Caco-2 (cell line): ENCODE measurements around the gene CCDC34. TPM values are rescaled to one million over a fixed set of nuclear protein-coding genes. Genes with fewer than 3 reads are reported as not detected.

ENCODE experiments used
- BruUV-seq: library from RNA; stranded (reverse); fragments of 400-500 nt; replicated peaks from 2 replicates; lab custom pipeline; 2021; lab: Mats Ljungman, UMichigan
- CTCF ChIA-PET: fragments of 300-600 bp; sonication (Branson Sonifier 250); formaldehyde crosslinking; loops from one replicate; lab custom pipeline; 2022; ENCODE audit warnings: antibody characterized with exemption; lab: Charles Lee
- POLR2A ChIA-PET: fragments of 300-600 bp; sonication (Branson Sonifier 250); formaldehyde crosslinking; loops from one replicate; lab custom pipeline; 2022; ENCODE audit warnings: antibody characterized with exemption; lab: Charles Lee
- DNase-seq, 2 experiments: peaks; one replicate each; pipeline versions ENCODE4 v3.0.0 to v3.0.0-alpha.2; 2020 to 2022
- H3K27me3 ChIP-seq: replicated peaks from 2 replicates; pipeline ENCODE4 v1.6.0; 2011; ENCODE audit warnings: low read length; ENCODE audit not compliant: control insufficient read depth, insufficient read depth
- H3K36me3 ChIP-seq: 2 replicates; pipeline ENCODE4 v1.5.1; 2011; ENCODE audit warnings: low read length; ENCODE audit not compliant: control insufficient read depth, insufficient read depth
- H3K4me1 ChIP-seq: fragments of 250-450 bp; sonication (Bioruptor Pico); 2 replicates; pipeline ENCODE4 v1.5.1; 2020; ENCODE audit warnings: mild to moderate bottlenecking
- H3K4me3 ChIP-seq: 2 replicates; pipeline ENCODE4 v1.5.1; 2011; ENCODE audit warnings: low read depth, mild to moderate bottlenecking, control low read depth, low read length
- H3K9me3 ChIP-seq: fragments of 250-450 bp; sonication (Bioruptor Pico); 2 replicates; pipeline ENCODE4 v1.5.1; 2020; ENCODE audit warnings: mild to moderate bottlenecking, moderate library complexity
- H3K27ac Mint-ChIP-seq: one replicate; pipeline ENCODE4 v1.8.0; 2022; ENCODE audit warnings: mixed read lengths; ENCODE audit not compliant: unreplicated experiment
- H3K27me3 Mint-ChIP-seq: one replicate; pipeline ENCODE4 v1.8.0; 2022; ENCODE audit warnings: mixed read lengths; ENCODE audit not compliant: insufficient read depth, unreplicated experiment
- H3K36me3 Mint-ChIP-seq: one replicate; pipeline ENCODE4 v1.8.0; 2022; ENCODE audit warnings: mild to moderate bottlenecking, mixed read lengths; ENCODE audit not compliant: insufficient read depth, unreplicated experiment
- H3K4me1 Mint-ChIP-seq: one replicate; pipeline ENCODE4 v1.8.0; 2022; ENCODE audit warnings: low read depth, mixed read lengths; ENCODE audit not compliant: unreplicated experiment
- H3K4me3 Mint-ChIP-seq: one replicate; pipeline ENCODE4 v1.8.0; 2022; ENCODE audit warnings: mild to moderate bottlenecking, moderate library complexity, mixed read lengths; ENCODE audit not compliant: unreplicated experiment
- H3K9me3 Mint-ChIP-seq: one replicate; pipeline ENCODE4 v1.8.0; 2022; ENCODE audit warnings: mixed read lengths; ENCODE audit not compliant: unreplicated experiment
- intact Hi-C: fragments of 100-400 bp; cut with micrococcal nuclease; formaldehyde crosslinking; loops from one replicate; pipeline ENCODE4 v1.10.0; 2022; ENCODE audit not compliant: unreplicated experiment
- total RNA-seq: library from RNA; stranded (reverse); gene quantifications from 2 replicates; pipeline ENCODE4 v1.2.3, GENCODE V29; 2022
- TF ChIP-seq, protein P1 (sequence below), 2 experiments: fragments of 200-600 bp in 1 of 2; IDR thresholded peaks; 1 replicate in 1 of 2; 2 replicates in 1 of 2; pipeline versions ENCODE4 v1.5.1 to v1.8.0; 2011 to 2022; ENCODE audit warnings: antibody characterized with exemption in 1 of 2, control low read depth in 1 of 2, inconsistent platforms in 1 of 2, low read depth in 1 of 2, low read length in 1 of 2, mild to moderate bottlenecking in 1 of 2, moderate library complexity in 1 of 2; ENCODE audit not compliant: insufficient read depth in 1 of 2, severe bottlenecking in 1 of 2, unreplicated experiment in 1 of 2

The CCDC34 gene
- total RNA-seq, 1 experiment from 2014 or later: 25.7 TPM

DNA sequence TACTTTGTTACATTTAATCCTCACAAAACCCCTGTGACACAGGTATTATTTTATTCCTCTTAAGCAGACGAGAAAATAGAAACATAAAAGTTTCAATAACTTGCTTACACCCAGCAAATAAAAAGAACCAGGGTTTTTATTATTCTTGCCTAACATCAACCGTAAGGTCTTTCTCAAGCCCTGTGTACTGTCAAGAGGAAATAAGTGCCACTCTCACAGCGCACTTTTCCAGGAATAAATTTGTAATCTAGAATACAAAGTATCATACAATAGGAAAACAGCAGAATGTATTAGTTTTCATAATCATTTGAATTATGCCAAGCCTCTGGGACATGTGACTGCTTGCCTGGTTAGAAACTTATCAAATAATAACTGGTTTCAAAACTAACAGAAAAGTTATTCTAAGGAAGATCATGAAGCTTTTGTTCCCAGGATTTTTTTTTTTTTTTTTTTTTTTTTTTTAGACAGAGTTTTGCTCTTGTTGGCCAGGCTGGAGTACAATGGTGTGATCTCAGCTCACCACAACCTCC is 7.4 kb downstream of the CCDC34 start:
- Histone ChIP-seq H3K27me3 (no peaks in the 10 kb centered on the region), H3K4me1 (peaks cover 24% of the 10 kb centered on the region), H3K4me3 (no peak overlapping the region), H3K36me3 (0 out of 2 replicates have a peak, but pooled peaks cover 1% of the 10 kb centered on the region), H3K9me3 (no peaks in the 10 kb centered on the region)
- peaks cover 9% of the 10 kb centered on the region for H3K36me3 Mint-ChIP-seq
- ChIA-PET POLR2A (no interaction called here), CTCF (no interaction called here)
- no peak overlapping the region for H3K4me3 Mint-ChIP-seq
- intact Hi-C loops: no loop called here
- no peak overlapping the region for H3K27ac Mint-ChIP-seq
- peaks cover 37% of the 10 kb centered on the region for H3K4me1 Mint-ChIP-seq
- no peaks in the 10 kb centered on the region for H3K9me3 Mint-ChIP-seq
- BruUV-seq: no TSS peak
- H3K27me3 Mint-ChIP-seq: no peaks in the 10 kb centered on the region
- TF ChIP-seq, protein P1, sequence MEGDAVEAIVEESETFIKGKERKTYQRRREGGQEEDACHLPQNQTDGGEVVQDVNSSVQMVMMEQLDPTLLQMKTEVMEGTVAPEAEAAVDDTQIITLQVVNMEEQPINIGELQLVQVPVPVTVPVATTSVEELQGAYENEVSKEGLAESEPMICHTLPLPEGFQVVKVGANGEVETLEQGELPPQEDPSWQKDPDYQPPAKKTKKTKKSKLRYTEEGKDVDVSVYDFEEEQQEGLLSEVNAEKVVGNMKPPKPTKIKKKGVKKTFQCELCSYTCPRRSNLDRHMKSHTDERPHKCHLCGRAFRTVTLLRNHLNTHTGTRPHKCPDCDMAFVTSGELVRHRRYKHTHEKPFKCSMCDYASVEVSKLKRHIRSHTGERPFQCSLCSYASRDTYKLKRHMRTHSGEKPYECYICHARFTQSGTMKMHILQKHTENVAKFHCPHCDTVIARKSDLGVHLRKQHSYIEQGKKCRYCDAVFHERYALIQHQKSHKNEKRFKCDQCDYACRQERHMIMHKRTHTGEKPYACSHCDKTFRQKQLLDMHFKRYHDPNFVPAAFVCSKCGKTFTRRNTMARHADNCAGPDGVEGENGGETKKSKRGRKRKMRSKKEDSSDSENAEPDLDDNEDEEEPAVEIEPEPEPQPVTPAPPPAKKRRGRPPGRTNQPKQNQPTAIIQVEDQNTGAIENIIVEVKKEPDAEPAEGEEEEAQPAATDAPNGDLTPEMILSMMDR (IDR thresholded peaks at IDR 0.05; ENCODE audit: insufficient read depth in 1 of 2, low read depth in 1 of 2, low read length in 1 of 2, severe bottlenecking in 1 of 2, unreplicated experiment in 1 of 2): no peak
- DNase-seq: no peak

DNA sequence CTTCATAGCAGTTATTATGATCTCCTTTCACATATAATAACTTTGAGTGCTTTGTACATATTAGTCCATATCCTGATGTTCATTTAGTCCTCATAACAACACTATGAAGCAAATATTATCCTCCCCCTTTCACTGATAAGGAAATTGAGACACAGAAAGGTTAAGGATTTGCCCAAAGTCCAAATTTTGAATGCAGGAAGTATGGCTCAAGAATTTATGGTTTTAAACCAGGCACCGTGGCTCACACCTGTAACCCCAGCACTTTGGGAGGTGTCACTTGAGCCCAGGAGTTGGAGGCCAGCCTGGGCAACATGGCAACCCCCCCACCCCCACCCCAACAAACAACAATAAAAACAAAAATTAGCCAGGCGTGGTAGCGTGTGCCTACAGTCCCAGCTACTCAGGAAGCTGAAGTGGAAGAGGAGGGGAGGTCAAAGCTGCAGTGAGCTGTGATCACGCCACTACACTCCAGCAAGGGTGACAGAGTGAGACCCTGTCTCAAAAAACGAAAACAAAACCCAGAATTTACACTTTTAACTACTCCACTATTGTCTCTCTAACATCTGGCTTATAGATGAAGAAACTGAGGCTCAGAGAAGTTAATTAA is 8.6 kb downstream of the CCDC34 start:
- Histone ChIP-seq H3K4me1 (peaks cover 35% of the 10 kb centered on the region), H3K4me3 (no peak overlapping the region), H3K36me3 (0 out of 2 replicates have a peak, but pooled peaks cover 1% of the 10 kb centered on the region), H3K27me3 (no peaks in the 10 kb centered on the region), H3K9me3 (no peaks in the 10 kb centered on the region)
- DNase-seq: peak in 1 of 2 experiments; percentile 38
- ChIA-PET POLR2A (no interaction called here), CTCF (interaction anchor here (0.7 kb wide), 1 partner anchor 187 kb away, joined by 5 read pairs; no protein-coding TSS in a partner anchor)
- Mint-ChIP-seq H3K9me3 (no peaks in the 10 kb centered on the region), H3K36me3 (peaks cover 9% of the 10 kb centered on the region), H3K27ac (peak overlapping the region; percentile 14), H3K4me1 (peaks cover 46% of the 10 kb centered on the region), H3K4me3 (no peak overlapping the region), H3K27me3 (no peaks in the 10 kb centered on the region)
- BruUV-seq: no TSS peak
- intact Hi-C loops: loop anchor here (1.0 kb wide), 2 partner anchors 9 to 20 kb away; partner anchors contain the start of gene CCDC34
- TF ChIP-seq, protein P1 (IDR thresholded peaks at IDR 0.05; ENCODE audit: insufficient read depth in 1 of 2, low read depth in 1 of 2, low read length in 1 of 2, severe bottlenecking in 1 of 2, unreplicated experiment in 1 of 2): no peak

DNA sequence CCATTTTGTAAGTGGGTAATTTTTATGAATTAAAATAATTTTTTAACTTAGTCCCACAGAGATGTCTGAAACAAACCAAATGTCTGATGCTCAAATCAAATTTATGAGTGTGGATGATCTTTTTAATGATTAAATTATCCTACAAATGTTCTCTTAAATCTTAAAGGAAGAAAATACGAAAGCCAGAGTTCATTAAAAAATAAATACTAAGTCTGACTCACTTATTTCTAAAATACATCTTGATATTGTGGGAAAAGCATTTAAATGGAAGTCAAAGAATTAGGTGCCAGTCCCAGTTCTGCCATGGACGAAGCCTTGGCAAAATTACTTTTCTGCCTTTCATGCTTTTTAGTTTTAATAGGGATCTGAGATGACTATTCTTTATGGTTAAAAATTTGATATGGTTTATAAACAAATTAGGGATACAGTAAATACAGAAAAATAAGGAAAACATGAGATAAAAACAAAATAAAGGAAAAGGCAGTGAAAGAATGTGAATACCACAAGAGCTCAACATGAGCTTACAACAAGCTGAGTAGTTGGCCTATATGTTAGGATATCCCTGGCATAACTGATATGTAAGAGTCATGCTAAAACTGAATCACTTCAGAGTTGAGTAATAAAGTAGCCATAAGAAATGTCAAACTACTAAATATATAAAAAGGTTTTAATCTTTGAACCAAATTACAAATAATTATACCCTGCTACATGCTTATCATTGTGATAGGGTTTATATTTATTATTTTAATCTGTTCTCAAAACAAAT is 9.2 kb downstream of the CCDC34 start:
- Histone ChIP-seq H3K4me1 (peaks cover 42% of the 10 kb centered on the region), H3K36me3 (0 out of 2 replicates have a peak, but pooled peaks cover 1% of the 10 kb centered on the region), H3K27me3 (no peaks in the 10 kb centered on the region), H3K9me3 (no peaks in the 10 kb centered on the region), H3K4me3 (no peak overlapping the region)
- ChIA-PET CTCF (no interaction called here), POLR2A (no interaction called here)
- H3K36me3 Mint-ChIP-seq: peaks cover 9% of the 10 kb centered on the region
- no peak overlapping the region for H3K4me3 Mint-ChIP-seq
- H3K9me3 Mint-ChIP-seq: no peaks in the 10 kb centered on the region
- intact Hi-C loops: loop anchor here (1.0 kb wide), 2 partner anchors 10 to 21 kb away; partner anchors contain the start of gene CCDC34
- no TSS peak for BruUV-seq
- no peaks in the 10 kb centered on the region for H3K27me3 Mint-ChIP-seq
- peaks cover 40% of the 10 kb centered on the region for H3K4me1 Mint-ChIP-seq
- DNase-seq: no peak
- peak overlapping the region; percentile 14 for H3K27ac Mint-ChIP-seq
- TF ChIP-seq, protein P1 (IDR thresholded peaks at IDR 0.05; ENCODE audit: insufficient read depth in 1 of 2, low read depth in 1 of 2, low read length in 1 of 2, severe bottlenecking in 1 of 2, unreplicated experiment in 1 of 2): no peak
